GM23338 (cell line): Measurements from ENCODE around the gene GUCA2A. TPM values are rescaled to one million over a fixed set of nuclear protein-coding genes. Genes with fewer than 3 reads are reported as not detected.

Experiments used
- ATAC-seq: fragments of 200-7000 bp; cut with Tn5 transposase; 3 replicates; pipeline ENCODE4 v1.9.1; 2020
- DNase-seq: peaks from one replicate; pipeline ENCODE4 v3.0.0-alpha.2; 2015; ENCODE audit warnings: low spot score
- H2AFZ ChIP-seq: fragments of 200-600 bp; sonication (generic); 2 replicates; pipeline ENCODE4 v1.8.0; 2016; ENCODE audit warnings: antibody characterized with exemption, mild to moderate bottlenecking, moderate library complexity
- H3F3A ChIP-seq: fragments of 200-600 bp; sonication (generic); replicated peaks from 2 replicates; pipeline ENCODE4 v1.8.0; 2017; ENCODE audit warnings: antibody characterized with exemption, mixed run types, low read depth
- H3K27ac ChIP-seq: fragments of 200-600 bp; sonication (generic); 2 replicates; pipeline ENCODE4 v1.6.1; 2016; ENCODE audit warnings: low read depth
- H3K27me3 ChIP-seq: fragments of 200-600 bp; sonication (generic); 2 replicates; pipeline ENCODE4 v1.8.0; 2016; ENCODE audit warnings: mild to moderate bottlenecking, mixed run types, moderate library complexity; ENCODE audit not compliant: insufficient read depth
- H3K36me3 ChIP-seq: fragments of 200-600 bp; sonication (generic); 2 replicates; pipeline ENCODE4 v1.8.0; 2016; ENCODE audit warnings: mild to moderate bottlenecking; ENCODE audit not compliant: insufficient read depth
- H3K4me1 ChIP-seq: fragments of 200-600 bp; sonication (generic); 2 replicates; pipeline ENCODE4 v1.8.0; 2016; ENCODE audit warnings: mild to moderate bottlenecking, moderate library complexity; ENCODE audit not compliant: insufficient read depth
- H3K4me2 ChIP-seq: fragments of 200-600 bp; sonication (generic); 2 replicates; pipeline ENCODE4 v1.7.1; 2017; ENCODE audit warnings: mixed run types
- H3K4me3 ChIP-seq: fragments of 200-600 bp; sonication (generic); 2 replicates; pipeline ENCODE4 v1.6.1; 2016; ENCODE audit warnings: mixed run types
- H3K79me2 ChIP-seq: fragments of 200-600 bp; sonication (generic); replicated peaks from 2 replicates; pipeline ENCODE4 v1.8.0; 2017; ENCODE audit warnings: mild to moderate bottlenecking; ENCODE audit not compliant: insufficient read depth
- H3K9me2 ChIP-seq: fragments of 200-600 bp; sonication (generic); 2 replicates; pipeline ENCODE4 v1.8.0; 2017; ENCODE audit not compliant: insufficient read depth
- H4K20me1 ChIP-seq: fragments of 200-600 bp; sonication (generic); replicated peaks from 2 replicates; pipeline ENCODE4 v1.8.0; 2017; ENCODE audit warnings: mild to moderate bottlenecking; ENCODE audit not compliant: insufficient read depth
- H3K27ac Mint-ChIP-seq: 2 replicates; pipeline ENCODE4 v1.8.0; 2020; ENCODE audit warnings: inconsistent platforms, mild to moderate bottlenecking, moderate library complexity, mixed read lengths
- H3K27me3 Mint-ChIP-seq: 3 replicates; pipeline ENCODE4 v1.8.0; 2022; ENCODE audit warnings: low read depth, mild to moderate bottlenecking, moderate library complexity, mixed read lengths, inconsistent platforms; ENCODE audit not compliant: insufficient read depth, poor library complexity
- H3K36me3 Mint-ChIP-seq: 3 replicates; pipeline ENCODE4 v1.8.0; 2021; ENCODE audit warnings: low read depth, mild to moderate bottlenecking, inconsistent platforms, moderate library complexity, mixed read lengths
- H3K4me1 Mint-ChIP-seq: 3 replicates; pipeline ENCODE4 v1.8.0; 2020; ENCODE audit warnings: mild to moderate bottlenecking, inconsistent platforms, mixed read lengths
- H3K4me3 Mint-ChIP-seq: 3 replicates; pipeline ENCODE4 v1.8.0; 2021; ENCODE audit warnings: moderate library complexity, mild to moderate bottlenecking, inconsistent platforms, mixed read lengths
- H3K9me3 Mint-ChIP-seq: 3 replicates; pipeline ENCODE4 v1.8.0; 2020; ENCODE audit warnings: moderate library complexity, mild to moderate bottlenecking, inconsistent platforms, mixed read lengths
- CREB1 ChIP-seq: fragments of 250-450 bp; sonication (Bioruptor Pico); IDR thresholded peaks from 2 replicates; pipeline ENCODE4 v1.5.0; 2020; ENCODE audit warnings: low read depth, mild to moderate bottlenecking, moderate library complexity
- EZH2 ChIP-seq: fragments of 200-600 bp; sonication (generic); IDR thresholded peaks from one replicate; pipeline ENCODE4 v1.8.0; 2017; ENCODE audit warnings: antibody characterized with exemption, mild to moderate bottlenecking, low read depth; ENCODE audit not compliant: unreplicated experiment
- EZH2phosphoT487 ChIP-seq: fragments of 200-600 bp; sonication (generic); IDR thresholded peaks from one replicate; pipeline ENCODE4 v1.8.1; 2018; ENCODE audit warnings: antibody characterized with exemption; ENCODE audit not compliant: unreplicated experiment
- JUNB ChIP-seq: IDR thresholded peaks from one replicate; pipeline ENCODE4 v1.6.1; 2016; ENCODE audit warnings: antibody characterized with exemption; ENCODE audit not compliant: unreplicated experiment
- POLR2AphosphoS5 ChIP-seq: IDR thresholded peaks from 2 replicates; pipeline ENCODE4 v1.6.1; 2016; ENCODE audit warnings: antibody characterized with exemption, low read depth
- ZNF114 ChIP-seq: fragments of 250-450 bp; sonication (Bioruptor Pico); IDR thresholded peaks from 2 replicates; pipeline ENCODE4 v1.5.0; 2020; ENCODE audit warnings: mild to moderate bottlenecking, moderate library complexity
- ZNF331 ChIP-seq: fragments of 250-450 bp; sonication (Bioruptor Pico); IDR thresholded peaks from 2 replicates; pipeline ENCODE4 v1.5.0; 2020; ENCODE audit warnings: low read depth, mild to moderate bottlenecking, moderate library complexity
- polyA plus RNA-seq: library from polyadenylated mRNA; unstranded; fragments of >200 nt; fragmentation: Nextera tagmentation; extraction: Ambion mirVana; gene quantifications from 2 replicates; pipeline ENCODE4 v1.2.1, GENCODE V29; 2016
- total RNA-seq: library from RNA; depleted of rRNA; stranded (reverse); fragments of >200 nt; shearing (Covaris generic); gene quantifications from 2 replicates; pipeline ENCODE4 v1.2.3, GENCODE V29; 2014
- TF ChIP-seq, protein P1 (sequence below): fragments of 250-450 bp; sonication (Bioruptor Pico); IDR thresholded peaks from 2 replicates; pipeline ENCODE4 v1.5.0; 2020; ENCODE audit warnings: mild to moderate bottlenecking, moderate library complexity

The GUCA2A gene
- total and polyA plus RNA-seq, 2 experiments from 2014 or later: not detected

DNA sequence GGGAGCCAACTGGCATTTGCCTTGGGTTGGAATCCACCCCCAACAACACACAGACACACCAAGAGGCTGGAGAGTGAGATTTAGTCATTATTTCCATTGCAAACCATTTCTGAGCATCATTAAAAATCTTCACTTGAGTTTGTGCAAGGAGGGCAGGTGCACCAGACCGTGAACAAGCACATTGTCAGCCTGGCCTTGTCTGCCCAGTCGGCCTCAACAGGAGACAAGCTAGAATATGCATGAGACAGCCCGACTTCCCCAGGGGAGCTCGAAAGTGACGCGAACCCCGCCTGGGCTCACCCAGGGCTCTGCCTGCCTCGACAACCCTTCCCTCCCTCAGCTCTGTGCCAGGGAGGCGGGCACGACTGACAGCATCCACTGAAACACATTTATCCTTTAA, 26.8 kb downstream of the GUCA2A start (continued):
- TF ChIP-seq, protein P1, sequence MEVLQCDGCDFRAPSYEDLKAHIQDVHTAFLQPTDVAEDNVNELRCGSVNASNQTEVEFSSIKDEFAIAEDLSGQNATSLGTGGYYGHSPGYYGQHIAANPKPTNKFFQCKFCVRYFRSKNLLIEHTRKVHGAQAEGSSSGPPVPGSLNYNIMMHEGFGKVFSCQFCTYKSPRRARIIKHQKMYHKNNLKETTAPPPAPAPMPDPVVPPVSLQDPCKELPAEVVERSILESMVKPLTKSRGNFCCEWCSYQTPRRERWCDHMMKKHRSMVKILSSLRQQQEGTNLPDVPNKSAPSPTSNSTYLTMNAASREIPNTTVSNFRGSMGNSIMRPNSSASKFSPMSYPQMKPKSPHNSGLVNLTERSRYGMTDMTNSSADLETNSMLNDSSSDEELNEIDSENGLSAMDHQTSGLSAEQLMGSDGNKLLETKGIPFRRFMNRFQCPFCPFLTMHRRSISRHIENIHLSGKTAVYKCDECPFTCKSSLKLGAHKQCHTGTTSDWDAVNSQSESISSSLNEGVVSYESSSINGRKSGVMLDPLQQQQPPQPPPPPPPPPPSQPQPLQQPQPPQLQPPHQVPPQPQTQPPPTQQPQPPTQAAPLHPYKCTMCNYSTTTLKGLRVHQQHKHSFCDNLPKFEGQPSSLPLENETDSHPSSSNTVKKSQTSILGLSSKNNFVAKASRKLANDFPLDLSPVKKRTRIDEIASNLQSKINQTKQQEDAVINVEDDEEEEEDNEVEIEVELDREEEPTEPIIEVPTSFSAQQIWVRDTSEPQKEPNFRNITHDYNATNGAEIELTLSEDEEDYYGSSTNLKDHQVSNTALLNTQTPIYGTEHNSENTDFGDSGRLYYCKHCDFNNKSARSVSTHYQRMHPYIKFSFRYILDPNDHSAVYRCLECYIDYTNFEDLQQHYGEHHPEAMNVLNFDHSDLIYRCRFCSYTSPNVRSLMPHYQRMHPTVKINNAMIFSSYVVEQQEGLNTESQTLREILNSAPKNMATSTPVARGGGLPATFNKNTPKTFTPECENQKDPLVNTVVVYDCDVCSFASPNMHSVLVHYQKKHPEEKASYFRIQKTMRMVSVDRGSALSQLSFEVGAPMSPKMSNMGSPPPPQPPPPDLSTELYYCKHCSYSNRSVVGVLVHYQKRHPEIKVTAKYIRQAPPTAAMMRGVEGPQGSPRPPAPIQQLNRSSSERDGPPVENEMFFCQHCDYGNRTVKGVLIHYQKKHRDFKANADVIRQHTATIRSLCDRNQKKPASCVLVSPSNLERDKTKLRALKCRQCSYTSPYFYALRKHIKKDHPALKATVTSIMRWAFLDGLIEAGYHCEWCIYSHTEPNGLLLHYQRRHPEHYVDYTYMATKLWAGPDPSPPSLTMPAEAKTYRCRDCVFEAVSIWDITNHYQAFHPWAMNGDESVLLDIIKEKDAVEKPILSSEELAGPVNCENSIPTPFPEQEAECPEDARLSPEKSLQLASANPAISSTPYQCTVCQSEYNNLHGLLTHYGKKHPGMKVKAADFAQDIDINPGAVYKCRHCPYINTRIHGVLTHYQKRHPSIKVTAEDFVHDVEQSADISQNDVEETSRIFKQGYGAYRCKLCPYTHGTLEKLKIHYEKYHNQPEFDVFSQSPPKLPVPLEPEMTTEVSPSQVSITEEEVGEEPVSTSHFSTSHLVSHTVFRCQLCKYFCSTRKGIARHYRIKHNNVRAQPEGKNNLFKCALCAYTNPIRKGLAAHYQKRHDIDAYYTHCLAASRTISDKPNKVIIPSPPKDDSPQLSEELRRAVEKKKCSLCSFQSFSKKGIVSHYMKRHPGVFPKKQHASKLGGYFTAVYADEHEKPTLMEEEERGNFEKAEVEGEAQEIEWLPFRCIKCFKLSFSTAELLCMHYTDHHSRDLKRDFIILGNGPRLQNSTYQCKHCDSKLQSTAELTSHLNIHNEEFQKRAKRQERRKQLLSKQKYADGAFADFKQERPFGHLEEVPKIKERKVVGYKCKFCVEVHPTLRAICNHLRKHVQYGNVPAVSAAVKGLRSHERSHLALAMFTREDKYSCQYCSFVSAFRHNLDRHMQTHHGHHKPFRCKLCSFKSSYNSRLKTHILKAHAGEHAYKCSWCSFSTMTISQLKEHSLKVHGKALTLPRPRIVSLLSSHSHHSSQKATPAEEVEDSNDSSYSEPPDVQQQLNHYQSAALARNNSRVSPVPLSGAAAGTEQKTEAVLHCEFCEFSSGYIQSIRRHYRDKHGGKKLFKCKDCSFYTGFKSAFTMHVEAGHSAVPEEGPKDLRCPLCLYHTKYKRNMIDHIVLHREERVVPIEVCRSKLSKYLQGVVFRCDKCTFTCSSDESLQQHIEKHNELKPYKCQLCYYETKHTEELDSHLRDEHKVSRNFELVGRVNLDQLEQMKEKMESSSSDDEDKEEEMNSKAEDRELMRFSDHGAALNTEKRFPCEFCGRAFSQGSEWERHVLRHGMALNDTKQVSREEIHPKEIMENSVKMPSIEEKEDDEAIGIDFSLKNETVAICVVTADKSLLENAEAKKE: no peak

DNA sequence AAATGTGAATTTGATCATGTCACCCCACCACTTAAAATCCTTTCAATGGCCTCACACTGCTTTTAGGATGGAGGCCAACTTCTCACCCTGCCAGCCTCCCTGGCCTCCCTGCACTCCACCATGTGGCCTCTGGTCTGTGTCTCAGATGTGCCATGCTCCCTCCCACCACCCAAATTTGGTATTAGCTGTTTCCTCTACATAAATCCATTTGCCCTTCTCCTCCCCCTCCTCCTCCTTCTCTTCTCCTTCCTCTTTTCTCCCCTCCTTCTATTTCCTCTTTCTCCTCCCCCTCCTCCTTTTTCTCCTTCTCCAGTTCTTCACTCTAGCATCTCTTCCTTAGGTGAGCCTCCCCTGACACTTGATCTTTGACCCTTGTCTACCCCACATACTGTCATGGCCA, 28.1 kb downstream of the GUCA2A start:
- H3K9me2 ChIP-seq: 0 out of 2 replicates have a peak, but pooled peaks cover 3% of the 10 kb centered on the region
- no peaks in the 10 kb centered on the region for H4K20me1 ChIP-seq
- no peak overlapping the region for H3K4me3 Mint-ChIP-seq
- H3K27me3 Mint-ChIP-seq: no peaks in the 10 kb centered on the region
- no peaks in the 10 kb centered on the region for H3K4me1 ChIP-seq
- H3K27ac Mint-ChIP-seq: no peak overlapping the region
- TF ChIP-seq ZNF331 (CRISPR knock-in tag) (no peak), EZH2phosphoT487 (no peak), JUNB (no peak), ZNF114 (CRISPR knock-in tag) (no peak)
- no peaks in the 10 kb centered on the region for H3K27me3 ChIP-seq
- ATAC-seq: no peak
- no peaks in the 10 kb centered on the region; the same call in 2 of the 3 replicates for H3K9me3 Mint-ChIP-seq
- H3K4me1 Mint-ChIP-seq: no peaks in the 10 kb centered on the region
- H3K36me3 Mint-ChIP-seq: no peaks in the 10 kb centered on the region
- DNase-seq: no peak
- no peaks in the 10 kb centered on the region for H3K79me2 ChIP-seq
- no peak overlapping the region for H2AFZ ChIP-seq
- H3K27ac ChIP-seq: no peak overlapping the region
- H3K4me2 ChIP-seq: no peak overlapping the region
- H3K4me3 ChIP-seq: no peak overlapping the region
- no peaks in the 10 kb centered on the region for H3K36me3 ChIP-seq
- no peaks in the 10 kb centered on the region for H3F3A ChIP-seq

DNA sequence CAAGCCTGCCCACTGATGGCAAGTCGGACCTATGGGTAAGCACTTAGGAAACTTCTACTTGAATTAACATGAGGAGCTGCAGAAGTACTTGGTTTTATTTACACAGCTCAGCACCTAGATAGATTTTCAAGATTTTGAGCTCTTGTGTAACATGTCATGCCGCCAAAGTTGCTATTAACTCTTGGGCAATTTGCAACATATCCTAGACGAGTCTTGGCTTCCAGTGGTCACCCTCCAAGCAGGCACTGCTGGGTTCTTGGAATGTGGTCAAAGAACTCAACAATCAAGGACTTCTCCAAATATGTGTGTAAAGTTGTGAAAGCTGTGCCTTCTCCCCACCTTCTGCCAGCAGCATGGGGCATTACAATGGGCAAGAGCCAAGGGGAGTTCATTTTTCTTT, 29.1 kb downstream of the GUCA2A start:
- Mint-ChIP-seq H3K4me1 (no peaks in the 10 kb centered on the region), H3K27ac (no peak overlapping the region), H3K36me3 (no peaks in the 10 kb centered on the region), H3K4me3 (no peak overlapping the region), H3K27me3 (no peaks in the 10 kb centered on the region), H3K9me3 (no peaks in the 10 kb centered on the region; the same call in 2 of the 3 replicates)
- H3K27me3 ChIP-seq: no peaks in the 10 kb centered on the region
- H3K79me2 ChIP-seq: no peaks in the 10 kb centered on the region
- H3K4me1 ChIP-seq: no peaks in the 10 kb centered on the region
- ATAC-seq (no peak), DNase-seq (no peak)
- no peak overlapping the region for H3K27ac ChIP-seq
- 0 out of 2 replicates have a peak, but pooled peaks cover 3% of the 10 kb centered on the region for H3K9me2 ChIP-seq
- H3K36me3 ChIP-seq: no peaks in the 10 kb centered on the region
- no peak overlapping the region for H3K4me2 ChIP-seq
- H2AFZ ChIP-seq: no peak overlapping the region
- no peaks in the 10 kb centered on the region for H3F3A ChIP-seq
- H4K20me1 ChIP-seq: no peaks in the 10 kb centered on the region
- H3K4me3 ChIP-seq: no peak overlapping the region
- no peak for TF ChIP-seq ZNF331 (CRISPR knock-in tag)
- no peak for TF ChIP-seq EZH2
- TF ChIP-seq JUNB: no peak
- TF ChIP-seq POLR2AphosphoS5: no peak
- TF ChIP-seq ZNF114 (CRISPR knock-in tag): no peak
- no peak for TF ChIP-seq CREB1 (CRISPR knock-in tag)
- no peak for TF ChIP-seq EZH2phosphoT487
